Adipocyte (in vitro differentiated cells): Measurements from ENCODE around the gene GADL1.

ENCODE experiments used
- DNase-seq: peaks from one replicate; pipeline ENCODE4 v3.0.0-alpha.2; 2015; ENCODE audit warnings: low read depth
- H3K27me3 ChIP-seq: replicated peaks from 2 replicates; pipeline ENCODE4 v1.7.0; 2013; ENCODE audit warnings: mild to moderate bottlenecking, low read length, moderate library complexity; ENCODE audit not compliant: control insufficient read depth, insufficient read depth
- H3K36me3 ChIP-seq: 2 replicates; pipeline ENCODE4 v1.7.0; 2013; ENCODE audit warnings: low read length, mild to moderate bottlenecking, moderate library complexity; ENCODE audit not compliant: control insufficient read depth, insufficient read depth, severe bottlenecking
- H3K4me1 ChIP-seq: 2 replicates; pipeline ENCODE4 v1.7.0; 2013; ENCODE audit warnings: mild to moderate bottlenecking, low read length, moderate library complexity; ENCODE audit not compliant: control insufficient read depth, insufficient read depth
- H3K4me3 ChIP-seq: 2 replicates; pipeline ENCODE4 v1.7.0; 2013; ENCODE audit warnings: mild to moderate bottlenecking, low read length, moderate library complexity
- H3K9ac ChIP-seq: 2 replicates; pipeline ENCODE4 v1.7.0; 2013; ENCODE audit warnings: mild to moderate bottlenecking, low read length, moderate library complexity
- H3K9me3 ChIP-seq: 2 replicates; pipeline ENCODE4 v1.7.0; 2013; ENCODE audit warnings: mild to moderate bottlenecking, low read length, moderate library complexity; ENCODE audit not compliant: control insufficient read depth

GADL1 gene

DNA sequence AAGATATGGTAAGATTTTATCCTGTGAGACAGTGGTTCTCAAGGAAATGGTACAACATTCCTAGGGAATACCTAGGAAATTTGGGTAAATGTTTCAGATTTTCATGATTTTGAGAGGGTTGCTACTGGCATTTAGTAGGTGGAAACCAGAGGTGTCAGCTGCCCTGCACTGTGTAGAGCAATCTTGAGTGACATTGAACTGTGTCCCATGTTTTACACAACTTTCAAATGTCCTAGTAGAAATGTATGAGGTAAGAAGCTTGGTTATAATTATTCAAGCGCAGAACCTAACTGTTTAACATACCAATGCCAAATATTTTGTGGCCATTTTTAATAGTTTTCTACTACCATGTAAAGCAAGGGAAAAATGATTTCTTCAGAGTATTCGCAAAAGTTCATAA, 120.4 kb downstream of the GADL1 start:
- Histone ChIP-seq H3K4me3 (no peak overlapping the region), H3K27me3 (no peaks in the 10 kb centered on the region)

DNA sequence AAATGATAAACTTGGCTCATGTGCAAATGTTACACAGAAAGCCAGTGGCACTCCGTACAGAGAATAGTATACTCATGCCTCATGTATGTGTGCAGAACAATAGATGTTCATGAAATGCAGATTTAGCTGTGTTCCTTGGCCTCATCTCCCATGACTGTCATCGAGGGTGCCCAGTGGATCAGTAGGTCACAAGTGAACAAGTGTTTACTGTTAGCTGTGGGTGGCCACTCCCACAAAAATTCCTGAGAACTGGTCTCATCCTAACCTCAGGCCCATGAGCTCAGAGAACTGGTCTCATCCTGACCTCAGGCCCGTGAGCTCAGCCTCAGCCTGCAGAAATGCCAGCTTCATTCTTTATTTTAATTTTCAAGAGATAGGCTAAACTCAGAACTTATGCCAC, 124.1 kb downstream of the GADL1 start:
- no peak overlapping the region for H3K4me3 ChIP-seq
- peaks cover 17% of the 10 kb centered on the region for H3K4me1 ChIP-seq
- DNase-seq: peak; percentile 73
- no peak overlapping the region for H3K9ac ChIP-seq
- H3K27me3 ChIP-seq: no peaks in the 10 kb centered on the region
- H3K9me3 ChIP-seq: no peaks in the 10 kb centered on the region
- no peaks in the 10 kb centered on the region for H3K36me3 ChIP-seq

More for the DNA sequence above, 120.4 kb downstream of the GADL1 start:
- Histone ChIP-seq H3K36me3 (no peaks in the 10 kb centered on the region), H3K9me3 (no peaks in the 10 kb centered on the region), H3K9ac (no peak overlapping the region), H3K4me1 (peaks cover 17% of the 10 kb centered on the region)
- no peak for DNase-seq

DNA sequence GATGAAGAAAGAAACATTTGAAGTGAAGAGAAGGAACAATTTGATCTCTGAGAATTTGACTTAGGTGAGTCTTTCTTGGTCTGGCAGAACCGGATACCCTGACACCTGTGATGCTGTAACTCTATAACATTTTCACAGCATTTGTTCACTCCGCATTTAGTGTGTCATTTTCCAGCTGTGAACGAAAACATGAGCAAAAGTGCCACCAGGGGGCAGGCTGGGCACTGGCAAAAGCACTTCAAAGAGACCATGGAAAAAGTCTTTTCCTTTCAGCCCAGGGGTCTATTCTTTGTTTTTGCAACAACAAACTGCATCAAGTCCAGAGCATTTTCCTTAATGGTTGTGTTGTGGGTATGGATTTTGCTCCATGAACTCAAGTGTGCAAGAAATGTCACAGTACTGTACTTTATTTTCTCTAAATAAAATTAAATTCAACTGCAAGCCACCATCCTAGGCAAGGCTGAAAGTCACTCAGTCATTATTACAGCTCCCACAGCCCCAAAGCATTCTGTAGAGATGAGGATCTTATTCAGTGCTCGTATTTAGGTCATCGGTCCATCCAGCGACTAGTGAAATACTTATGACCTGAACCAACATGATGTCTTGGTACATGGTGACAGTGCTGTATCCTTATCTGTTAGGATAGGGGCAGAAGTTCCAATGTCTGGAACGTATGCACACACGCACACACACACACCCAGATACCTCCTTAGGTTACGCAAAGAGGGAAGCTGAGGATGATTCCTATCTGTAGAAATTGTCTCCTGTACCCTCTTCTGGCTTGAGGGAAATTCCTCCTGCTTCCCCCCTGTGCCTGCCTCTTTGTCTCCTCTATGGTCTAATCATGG, 125.5 kb downstream of the GADL1 start:
- H3K27me3 ChIP-seq: no peaks in the 10 kb centered on the region
- H3K36me3 ChIP-seq: no peaks in the 10 kb centered on the region
- DNase-seq: peak; percentile 84
- H3K9me3 ChIP-seq: no peaks in the 10 kb centered on the region
- peaks cover 17% of the 10 kb centered on the region for H3K4me1 ChIP-seq
- H3K9ac ChIP-seq: no peak overlapping the region
- H3K4me3 ChIP-seq: no peak overlapping the region

DNA sequence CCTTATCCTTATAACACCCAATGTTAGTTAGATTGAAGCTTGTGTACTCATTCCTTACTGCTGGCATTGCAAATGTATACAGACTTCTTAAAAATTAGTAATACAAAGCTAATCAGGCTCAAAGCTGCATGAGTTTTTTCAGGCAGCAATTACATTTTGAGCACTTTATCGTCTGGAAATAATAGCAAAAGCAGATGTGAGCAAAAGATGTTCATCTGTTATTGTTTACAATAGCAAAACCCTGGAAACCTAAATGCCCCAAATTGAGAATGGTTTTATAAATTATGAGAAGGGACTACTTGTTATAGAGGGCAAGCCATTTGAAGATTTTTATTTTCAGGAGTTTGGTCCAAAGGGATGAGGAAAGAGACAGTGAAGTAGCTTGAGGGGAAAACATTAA, 126.4 kb downstream of the GADL1 start:
- no peak overlapping the region for H3K9ac ChIP-seq
- H3K9me3 ChIP-seq: no peaks in the 10 kb centered on the region
- H3K36me3 ChIP-seq: no peaks in the 10 kb centered on the region
- peaks cover 17% of the 10 kb centered on the region for H3K4me1 ChIP-seq
- H3K4me3 ChIP-seq: no peak overlapping the region
- DNase-seq: no peak
- no peaks in the 10 kb centered on the region for H3K27me3 ChIP-seq

DNA sequence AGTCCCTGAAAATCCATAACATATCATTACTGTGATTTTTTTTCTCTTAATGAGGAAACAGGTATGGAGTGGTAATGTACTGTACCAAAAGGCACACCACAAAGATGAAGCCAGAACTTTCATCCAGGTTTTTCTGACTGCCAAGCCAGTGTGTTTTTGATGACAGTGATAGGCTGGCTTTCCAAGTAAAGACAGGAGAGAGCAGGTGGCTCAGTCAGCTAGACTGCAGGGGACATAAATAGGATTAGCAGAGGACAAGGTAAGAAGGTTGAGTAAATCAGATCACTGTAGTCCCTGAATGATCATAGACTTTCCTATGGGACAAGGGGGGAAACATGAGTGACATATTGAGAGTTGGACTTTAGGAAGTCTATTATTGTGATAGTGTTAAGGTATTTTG, 127.9 kb downstream of the GADL1 start:
- no peak overlapping the region for H3K9ac ChIP-seq
- DNase-seq: no peak
- no peak overlapping the region for H3K4me3 ChIP-seq
- peaks cover 17% of the 10 kb centered on the region for H3K4me1 ChIP-seq
- no peaks in the 10 kb centered on the region for H3K9me3 ChIP-seq
- no peaks in the 10 kb centered on the region for H3K36me3 ChIP-seq
- no peaks in the 10 kb centered on the region for H3K27me3 ChIP-seq

DNA sequence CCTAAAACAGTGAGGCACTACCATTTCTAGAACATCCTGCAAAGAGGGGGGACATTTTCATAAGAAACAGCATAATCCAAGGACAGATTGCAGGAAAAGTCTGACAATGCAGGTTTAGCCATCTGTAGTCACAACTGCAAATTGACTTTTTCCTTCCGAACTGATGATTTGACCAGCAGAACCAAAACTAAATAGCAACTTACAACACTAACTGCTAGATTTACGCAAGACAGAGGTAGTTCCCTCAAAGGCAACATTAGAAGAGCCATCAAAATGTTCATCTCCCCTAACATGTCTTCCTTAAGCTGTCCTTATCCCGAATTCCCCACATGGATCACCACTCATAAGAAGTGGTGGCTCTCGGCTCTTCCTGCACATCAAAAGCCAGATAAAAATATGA, 129.6 kb downstream of the GADL1 start:
- Histone ChIP-seq H3K36me3 (no peaks in the 10 kb centered on the region), H3K9me3 (no peaks in the 10 kb centered on the region)
- DNase-seq: no peak

DNA sequence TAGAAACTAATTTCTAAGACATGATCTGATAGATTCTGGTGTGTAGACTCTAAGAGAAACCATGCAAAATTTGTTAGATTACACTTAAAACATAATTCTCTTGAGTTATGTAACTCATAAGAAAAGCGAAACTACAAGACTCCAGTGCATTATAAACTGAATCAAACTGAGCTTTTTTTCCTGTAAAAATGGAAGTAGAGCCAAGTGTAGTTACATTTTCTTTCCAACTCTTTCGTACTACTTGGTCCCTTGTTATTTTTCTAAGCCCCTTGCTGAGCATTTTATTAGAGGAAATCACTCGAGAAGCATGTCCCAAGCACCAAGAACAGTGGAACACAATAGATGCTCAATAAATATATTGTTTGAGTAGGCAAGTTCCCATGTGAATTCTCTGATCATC, 130.2 kb downstream of the GADL1 start:
- no peaks in the 10 kb centered on the region for H3K9me3 ChIP-seq
- peaks cover 2% of the 10 kb centered on the region for H3K4me1 ChIP-seq
- no peak overlapping the region for H3K9ac ChIP-seq
- no peak for DNase-seq
- H3K4me3 ChIP-seq: no peak overlapping the region
- H3K27me3 ChIP-seq: no peaks in the 10 kb centered on the region
- no peaks in the 10 kb centered on the region for H3K36me3 ChIP-seq

More for the DNA sequence above, 129.6 kb downstream of the GADL1 start:
- no peak overlapping the region for H3K9ac ChIP-seq
- peaks cover 7% of the 10 kb centered on the region for H3K4me1 ChIP-seq
- H3K27me3 ChIP-seq: no peaks in the 10 kb centered on the region
- no peak overlapping the region for H3K4me3 ChIP-seq

DNA sequence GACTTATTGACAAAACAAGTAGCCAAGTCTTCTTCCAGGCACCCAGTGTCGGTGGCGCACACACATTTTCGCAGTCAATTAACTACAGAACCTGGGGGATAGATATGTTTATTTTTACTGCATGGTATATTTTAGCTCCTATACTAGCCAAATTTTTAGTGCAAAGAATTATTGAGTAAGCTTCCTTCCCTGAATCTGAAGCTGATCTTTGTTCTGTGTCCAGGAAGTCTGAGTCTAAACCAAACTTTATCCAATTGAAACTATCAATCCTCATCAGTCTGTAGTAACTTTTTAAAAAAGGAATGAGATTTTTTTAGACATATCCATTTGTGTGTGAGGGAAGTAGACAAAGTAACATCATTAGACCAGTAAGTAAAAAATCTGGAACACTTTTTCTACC, 133.1 kb downstream of the GADL1 start:
- H3K9me3 ChIP-seq: no peaks in the 10 kb centered on the region
- H3K27me3 ChIP-seq: no peaks in the 10 kb centered on the region
- H3K9ac ChIP-seq: no peak overlapping the region
- no peaks in the 10 kb centered on the region for H3K4me1 ChIP-seq
- no peak for DNase-seq
- H3K4me3 ChIP-seq: no peak overlapping the region
- H3K36me3 ChIP-seq: no peaks in the 10 kb centered on the region

DNA sequence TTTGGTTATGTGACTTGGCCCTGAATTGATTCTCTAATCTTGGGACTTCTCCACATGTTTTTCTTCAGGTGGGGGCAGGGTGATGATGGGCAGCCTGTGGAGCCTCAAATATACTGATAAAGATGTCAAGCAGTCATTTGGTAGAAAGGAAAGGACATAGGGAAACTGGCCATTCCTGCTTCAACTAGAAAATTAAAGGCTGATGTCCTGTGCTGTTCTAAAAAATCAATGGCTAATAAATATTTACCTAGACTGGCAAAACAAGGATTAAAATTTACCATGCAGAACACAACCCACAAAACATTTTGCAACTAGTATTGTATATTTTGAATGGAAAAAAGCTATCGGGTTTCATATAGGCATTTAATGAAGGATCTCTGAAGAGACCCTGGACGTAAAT, 133.7 kb downstream of the GADL1 start:
- no peaks in the 10 kb centered on the region for H3K4me1 ChIP-seq
- no peaks in the 10 kb centered on the region for H3K9me3 ChIP-seq
- no peak overlapping the region for H3K4me3 ChIP-seq
- DNase-seq: no peak
- no peak overlapping the region for H3K9ac ChIP-seq
- H3K27me3 ChIP-seq: no peaks in the 10 kb centered on the region
- no peaks in the 10 kb centered on the region for H3K36me3 ChIP-seq

DNA sequence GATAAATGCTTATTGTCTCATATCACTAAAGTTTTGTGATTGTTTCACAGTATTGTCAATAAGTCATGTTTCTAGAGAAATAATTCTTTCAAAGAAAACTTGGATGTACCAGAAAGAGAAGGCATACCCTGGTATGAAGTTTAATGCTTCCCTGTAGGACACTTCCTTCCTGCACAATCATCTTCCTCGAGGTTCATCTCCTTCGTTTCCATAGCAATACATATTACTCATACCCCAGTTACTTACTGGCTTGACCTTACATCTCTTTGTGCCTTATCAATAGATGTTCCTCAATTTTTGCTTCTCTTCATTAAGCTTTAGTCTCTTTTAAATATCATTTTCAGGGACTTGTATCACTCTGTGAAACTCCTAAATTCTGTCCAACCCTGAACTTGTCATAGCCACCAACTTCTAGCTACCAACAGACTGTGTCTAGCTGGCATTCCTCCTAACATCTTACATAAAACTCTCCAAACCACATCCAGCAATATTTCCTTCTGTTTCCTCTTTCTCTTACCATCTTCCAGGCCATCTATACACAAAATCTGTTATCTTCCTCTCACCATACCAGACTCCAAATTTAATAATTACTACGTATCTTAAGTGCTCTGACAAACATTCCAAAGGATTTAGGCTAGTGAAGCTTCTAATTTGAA, 134.3 kb downstream of the GADL1 start:
- Histone ChIP-seq H3K9ac (no peak overlapping the region), H3K36me3 (no peaks in the 10 kb centered on the region), H3K4me1 (no peaks in the 10 kb centered on the region), H3K9me3 (no peaks in the 10 kb centered on the region), H3K27me3 (no peaks in the 10 kb centered on the region), H3K4me3 (no peak overlapping the region)
- DNase-seq: no peak

DNA sequence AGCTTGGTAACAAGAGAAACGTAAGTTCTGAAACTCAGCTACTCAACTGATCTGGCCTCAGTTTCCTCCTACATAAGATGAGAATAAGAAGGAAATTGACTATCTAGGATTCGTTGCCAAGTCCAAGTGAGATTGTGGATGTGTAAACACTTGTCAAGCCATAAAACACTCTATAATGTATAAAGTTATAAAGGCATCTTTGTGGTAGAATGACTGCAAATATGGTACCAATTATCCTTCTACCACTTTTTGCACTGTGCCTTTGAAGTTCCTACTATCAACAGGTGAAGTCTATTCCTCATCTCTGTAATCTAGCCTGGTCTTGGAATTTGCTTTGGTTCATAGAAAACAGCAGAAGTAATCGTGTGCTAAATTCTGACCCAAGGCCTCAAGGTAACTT, 138.2 kb downstream of the GADL1 start:
- H3K4me3 ChIP-seq: no peak overlapping the region
- no peaks in the 10 kb centered on the region for H3K36me3 ChIP-seq
- no peaks in the 10 kb centered on the region for H3K9me3 ChIP-seq
- H3K4me1 ChIP-seq: peaks cover 14% of the 10 kb centered on the region
- no peak for DNase-seq
- H3K27me3 ChIP-seq: no peaks in the 10 kb centered on the region
- H3K9ac ChIP-seq: no peak overlapping the region
